Measurements from ENCODE around the gene SMARCD3.

DNA sequence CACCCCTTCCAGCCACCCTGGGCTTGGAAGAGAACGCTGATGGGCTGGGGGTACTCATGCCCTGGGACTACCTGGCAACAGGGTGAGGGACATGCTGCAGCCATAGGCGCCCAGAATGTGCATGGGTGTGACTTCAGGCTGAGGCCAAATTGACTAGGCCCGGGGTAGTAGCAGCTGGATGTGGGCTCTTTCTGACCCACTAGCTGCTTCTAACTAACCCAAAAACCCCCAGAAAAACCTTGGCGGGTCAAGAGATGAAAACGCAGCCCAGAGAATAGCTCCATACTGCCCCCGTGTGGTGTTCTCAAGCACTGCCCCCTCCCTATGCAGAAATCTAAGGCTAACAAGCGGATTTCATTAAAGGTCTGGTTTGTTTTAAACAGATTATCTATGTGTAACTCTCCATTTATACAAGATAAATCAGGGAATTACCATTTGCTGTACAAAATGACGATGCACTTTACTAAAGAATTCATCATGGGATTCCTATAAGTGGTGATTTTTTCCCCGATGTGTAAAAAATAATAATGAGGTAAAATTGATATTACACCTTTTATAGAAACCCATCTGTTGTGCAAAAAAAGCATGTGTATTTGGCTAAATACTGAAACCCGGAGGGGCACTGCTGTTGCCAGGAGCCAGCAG lies 4.2 kb downstream of the SMARCD3 start:
- TF ChIP-seq GABPA (IDR thresholded peaks at IDR 0.05 in 1 of 2, conservative IDR thresholded peaks at IDR 0.05 in 1 of 2) (no peak), RAD21 (IDR thresholded peaks at IDR 0.05) (peak in 1 of 2 donors; percentile 73), NR2F2 (IDR thresholded peaks at IDR 0.05) (no peak), TAF1 (conservative IDR thresholded peaks at IDR 0.05) (no peak)
- TF ChIP-seq, protein P1, sequence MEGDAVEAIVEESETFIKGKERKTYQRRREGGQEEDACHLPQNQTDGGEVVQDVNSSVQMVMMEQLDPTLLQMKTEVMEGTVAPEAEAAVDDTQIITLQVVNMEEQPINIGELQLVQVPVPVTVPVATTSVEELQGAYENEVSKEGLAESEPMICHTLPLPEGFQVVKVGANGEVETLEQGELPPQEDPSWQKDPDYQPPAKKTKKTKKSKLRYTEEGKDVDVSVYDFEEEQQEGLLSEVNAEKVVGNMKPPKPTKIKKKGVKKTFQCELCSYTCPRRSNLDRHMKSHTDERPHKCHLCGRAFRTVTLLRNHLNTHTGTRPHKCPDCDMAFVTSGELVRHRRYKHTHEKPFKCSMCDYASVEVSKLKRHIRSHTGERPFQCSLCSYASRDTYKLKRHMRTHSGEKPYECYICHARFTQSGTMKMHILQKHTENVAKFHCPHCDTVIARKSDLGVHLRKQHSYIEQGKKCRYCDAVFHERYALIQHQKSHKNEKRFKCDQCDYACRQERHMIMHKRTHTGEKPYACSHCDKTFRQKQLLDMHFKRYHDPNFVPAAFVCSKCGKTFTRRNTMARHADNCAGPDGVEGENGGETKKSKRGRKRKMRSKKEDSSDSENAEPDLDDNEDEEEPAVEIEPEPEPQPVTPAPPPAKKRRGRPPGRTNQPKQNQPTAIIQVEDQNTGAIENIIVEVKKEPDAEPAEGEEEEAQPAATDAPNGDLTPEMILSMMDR (IDR thresholded peaks at IDR 0.05; ENCODE audit: low read depth, low read length, missing input control), result peak; percentile 85
- TF ChIP-seq, protein P2, sequence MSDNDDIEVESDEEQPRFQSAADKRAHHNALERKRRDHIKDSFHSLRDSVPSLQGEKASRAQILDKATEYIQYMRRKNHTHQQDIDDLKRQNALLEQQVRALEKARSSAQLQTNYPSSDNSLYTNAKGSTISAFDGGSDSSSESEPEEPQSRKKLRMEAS (IDR thresholded peaks at IDR 0.05), result no peak
